PC-3 (cell line): ENCODE results near the gene NSF. TPM values are rescaled to one million over a fixed set of nuclear protein-coding genes. Genes with fewer than 3 reads are reported as not detected.

Experiments used
- ATAC-seq: fragments of 200-7000 bp; cut with Tn5 transposase; 2 replicates; pipeline ENCODE4 v1.9.1; 2020; ENCODE audit warnings: mild to moderate bottlenecking, moderate library complexity
- BruUV-seq: library from RNA; stranded (reverse); fragments of 400-500 nt; replicated peaks from 2 replicates; lab custom pipeline; 2021; lab: Mats Ljungman, UMichigan
- CTCF ChIA-PET: fragments of 300-600 bp; sonication (Branson Sonifier 250); formaldehyde crosslinking; loops from one replicate; lab custom pipeline; 2022; ENCODE audit warnings: antibody characterized with exemption; lab: Charles Lee
- POLR2A ChIA-PET: fragments of 300-600 bp; sonication (Branson Sonifier 250); formaldehyde crosslinking; loops from one replicate; lab custom pipeline; 2022; ENCODE audit warnings: antibody characterized with exemption; ENCODE audit not compliant: unreplicated experiment; lab: Charles Lee
- DNase-seq: peaks from one replicate; pipeline ENCODE4 v3.0.0-alpha.2; 2015
- H2AFZ ChIP-seq: fragments of 300-600 bp; sonication (generic); 2 replicates; pipeline ENCODE4 v1.6.0; 2016; ENCODE audit warnings: antibody characterized with exemption, low read length
- H3F3A ChIP-seq: fragments of 300-600 bp; sonication (generic); one replicate; pipeline ENCODE4 v1.6.0; 2017; ENCODE audit warnings: antibody characterized with exemption, low read length, control low read depth, mild to moderate bottlenecking; ENCODE audit not compliant: unreplicated experiment
- H3K27ac ChIP-seq: fragments of 300-600 bp; sonication (generic); 2 replicates; pipeline ENCODE4 v1.5.1; 2016; ENCODE audit warnings: mild to moderate bottlenecking, low read length
- H3K27me3 ChIP-seq: fragments of 300-600 bp; sonication (generic); 2 replicates; pipeline ENCODE4 v1.6.1; 2016; ENCODE audit warnings: low read length, mixed read lengths
- H3K36me3 ChIP-seq: fragments of 300-600 bp; sonication (generic); 2 replicates; pipeline ENCODE4 v1.6.1; 2016; ENCODE audit warnings: low read depth, mixed run types, low read length, mixed read lengths
- H3K4me1 ChIP-seq: fragments of 300-600 bp; sonication (generic); 2 replicates; pipeline ENCODE4 v1.5.1; 2016; ENCODE audit warnings: low read length; ENCODE audit not compliant: insufficient read depth
- H3K4me2 ChIP-seq: fragments of 300-600 bp; sonication (generic); 2 replicates; pipeline ENCODE4 v1.6.0; 2016; ENCODE audit warnings: low read length
- H3K4me3 ChIP-seq: fragments of 300-600 bp; sonication (generic); 2 replicates; pipeline ENCODE4 v1.5.1; 2016; ENCODE audit warnings: mild to moderate bottlenecking, low read length, mixed read lengths
- H3K79me2 ChIP-seq: fragments of 300-600 bp; sonication (generic); 2 replicates; pipeline ENCODE4 v1.6.1; 2017; ENCODE audit warnings: low read length, mixed read lengths
- H3K9ac ChIP-seq: fragments of 300-600 bp; sonication (generic); 2 replicates; pipeline ENCODE4 v1.6.0; 2016; ENCODE audit warnings: mild to moderate bottlenecking, low read length
- H3K9me2 ChIP-seq: fragments of 300-600 bp; sonication (generic); replicated peaks from 2 replicates; pipeline ENCODE4 v1.6.1; 2016; ENCODE audit warnings: mixed run types, low read length, mixed read lengths
- H3K9me3 ChIP-seq: fragments of 300-600 bp; sonication (generic); 2 replicates; pipeline ENCODE4 v1.6.1; 2016; ENCODE audit warnings: low read length, mixed read lengths
- H4K20me1 ChIP-seq: fragments of 300-600 bp; sonication (generic); 2 replicates; pipeline ENCODE4 v1.6.1; 2016; ENCODE audit warnings: low read length, mixed read lengths
- CTCF ChIP-seq: fragments of 300-600 bp; sonication (generic); conservative IDR thresholded peaks from 2 replicates; pipeline ENCODE4 v1.5.1; 2017; ENCODE audit warnings: antibody characterized with exemption, low read depth, mild to moderate bottlenecking, low read length
- EZH2 ChIP-seq: fragments of 300-600 bp; sonication (generic); IDR thresholded peaks from one replicate; pipeline ENCODE4 v1.6.1; 2017; ENCODE audit warnings: antibody characterized with exemption, mild to moderate bottlenecking, low read length; ENCODE audit not compliant: unreplicated experiment
- EZH2phosphoT487 ChIP-seq: fragments of 300-600 bp; sonication (generic); IDR thresholded peaks from 2 replicates; pipeline ENCODE4 v1.6.1; 2018; ENCODE audit warnings: mild to moderate bottlenecking, antibody characterized with exemption, low read length, borderline replicate concordance
- intact Hi-C: fragments of 100-400 bp; cut with micrococcal nuclease; formaldehyde crosslinking; loops from 2 replicates; pipeline ENCODE4 v1.9.0; 2023
- total RNA-seq: library from RNA; depleted of rRNA; stranded (reverse); fragments of >200 nt; gene quantifications from 2 replicates; pipeline ENCODE4 v1.2.3, GENCODE V29; 2014

Gene NSF
- total RNA-seq, 1 experiment from 2014 or later, result 52.2 TPM

DNA sequence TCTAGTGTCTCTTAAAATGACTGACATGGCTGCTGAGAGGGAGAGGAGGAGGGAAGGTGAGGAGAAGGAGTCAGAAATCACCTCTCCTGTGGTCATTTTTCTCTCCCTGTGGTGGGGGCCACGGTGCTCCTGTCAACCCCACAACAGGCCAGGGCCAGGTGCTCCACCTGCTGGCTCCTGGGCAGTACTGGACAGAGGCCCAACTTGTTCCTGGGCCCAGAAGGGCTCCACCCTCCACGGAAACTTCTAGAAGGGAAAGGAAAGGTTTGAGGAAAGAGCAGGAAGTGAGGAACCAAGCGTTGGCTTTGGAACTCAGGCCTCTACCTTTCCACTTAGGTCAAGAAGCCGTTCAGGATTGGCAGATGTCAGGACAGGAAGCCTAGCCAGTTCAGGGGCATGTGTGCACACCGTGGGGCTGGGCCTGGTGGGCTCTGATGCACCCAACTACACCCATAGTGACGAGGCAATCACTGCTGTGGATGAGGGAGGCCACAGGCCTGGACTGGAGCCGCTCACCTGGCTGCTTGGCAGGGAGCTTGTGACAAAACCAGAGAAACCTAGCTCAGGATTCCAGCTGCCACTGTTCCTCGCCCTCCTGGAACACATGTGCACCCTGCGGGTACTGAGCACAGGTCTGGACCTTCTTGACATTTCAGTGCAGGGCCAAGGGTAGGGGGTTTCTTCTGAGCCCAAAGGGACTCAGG lies 191.9 kb downstream of the NSF start:
- Histone ChIP-seq H3K27ac (no peak overlapping the region), H3K27me3 (no peaks in the 10 kb centered on the region), H3K36me3 (no peaks in the 10 kb centered on the region), H3K4me1 (0 out of 2 replicates have a peak, but pooled peaks cover 7% of the 10 kb centered on the region), H3K9ac (no peak overlapping the region), H3K9me3 (no peaks in the 10 kb centered on the region), H2AFZ (peak overlapping the region; percentile 58), H3K4me3 (no peak overlapping the region), H3K9me2 (no peaks in the 10 kb centered on the region), H3K4me2 (no peak overlapping the region), H3K79me2 (no peaks in the 10 kb centered on the region), H4K20me1 (no peaks in the 10 kb centered on the region), H3F3A (no peaks in the 10 kb centered on the region)
- ATAC-seq (peak; percentile 97), DNase-seq (peak; percentile 84)
- POLR2A ChIA-PET, result no interaction called here
- CTCF ChIA-PET, result no interaction called here
- TF ChIP-seq EZH2 (no peak), EZH2phosphoT487 (no peak), CTCF (peak; percentile 99)
- BruUV-seq, result no TSS peak
- intact Hi-C loops, result no loop called here

DNA sequence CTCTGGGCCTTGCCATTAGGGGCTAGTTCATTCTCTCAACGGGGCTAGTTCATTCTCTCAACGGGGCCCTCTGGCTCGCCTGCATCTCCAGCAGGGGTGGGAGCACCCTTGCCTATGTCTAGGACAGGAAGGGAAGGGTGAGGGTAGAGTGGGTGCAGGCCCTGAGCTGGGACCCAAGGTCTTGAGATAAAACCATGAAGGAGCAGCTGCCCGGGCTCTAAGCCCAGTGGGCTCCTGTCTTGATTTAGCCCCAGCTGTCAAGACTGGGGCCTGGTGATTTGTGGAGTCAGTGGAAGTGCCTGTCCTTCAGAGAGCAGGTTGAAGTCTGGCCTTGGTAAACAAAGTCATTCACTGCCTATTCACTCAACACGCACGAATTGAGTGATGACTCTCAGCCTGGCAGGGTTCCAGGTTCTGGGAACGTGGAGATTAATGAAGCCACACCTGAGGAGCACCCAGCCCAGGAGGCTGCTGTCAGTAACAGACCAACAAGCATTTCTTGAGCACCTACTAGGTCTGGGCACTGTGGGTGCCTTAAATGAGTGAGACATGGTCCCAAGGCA lies 192.6 kb downstream of the NSF start:
- BruUV-seq, result no TSS peak
- peak overlapping the region; percentile 58 for H2AFZ ChIP-seq
- intact Hi-C loops, result no loop called here

More for the DNA sequence above, 192.6 kb downstream of the NSF start:
- no peak overlapping the region for H3K4me2 ChIP-seq
- H3K79me2 ChIP-seq, result no peaks in the 10 kb centered on the region
- ATAC-seq (no peak), DNase-seq (peak; percentile 55)
- H3K9ac ChIP-seq, result no peak overlapping the region
- POLR2A ChIA-PET, result no interaction called here
- no peak overlapping the region for H3K4me3 ChIP-seq
- no peaks in the 10 kb centered on the region for H3K36me3 ChIP-seq
- no peak overlapping the region for H3K27ac ChIP-seq
- TF ChIP-seq CTCF (no peak), EZH2 (no peak), EZH2phosphoT487 (no peak)
- H3K27me3 ChIP-seq, result no peaks in the 10 kb centered on the region
- H3F3A ChIP-seq, result no peaks in the 10 kb centered on the region
- H3K9me3 ChIP-seq, result no peaks in the 10 kb centered on the region
- H3K4me1 ChIP-seq, result 0 out of 2 replicates have a peak, but pooled peaks cover 7% of the 10 kb centered on the region
- no peaks in the 10 kb centered on the region for H4K20me1 ChIP-seq
- no peaks in the 10 kb centered on the region for H3K9me2 ChIP-seq
- CTCF ChIA-PET, result no interaction called here
